ENCODE results near the gene CNBP. TPM values are rescaled to one million over a fixed set of nuclear protein-coding genes. Genes with fewer than 3 reads are reported as not detected.

The CNBP gene
- total and polyA plus RNA-seq, 9 of the 15 experiments (the other 6 are each of a cell fraction or from before 2014, with no cell fraction given) = 284 to 717 (median 412) TPM

DNA sequence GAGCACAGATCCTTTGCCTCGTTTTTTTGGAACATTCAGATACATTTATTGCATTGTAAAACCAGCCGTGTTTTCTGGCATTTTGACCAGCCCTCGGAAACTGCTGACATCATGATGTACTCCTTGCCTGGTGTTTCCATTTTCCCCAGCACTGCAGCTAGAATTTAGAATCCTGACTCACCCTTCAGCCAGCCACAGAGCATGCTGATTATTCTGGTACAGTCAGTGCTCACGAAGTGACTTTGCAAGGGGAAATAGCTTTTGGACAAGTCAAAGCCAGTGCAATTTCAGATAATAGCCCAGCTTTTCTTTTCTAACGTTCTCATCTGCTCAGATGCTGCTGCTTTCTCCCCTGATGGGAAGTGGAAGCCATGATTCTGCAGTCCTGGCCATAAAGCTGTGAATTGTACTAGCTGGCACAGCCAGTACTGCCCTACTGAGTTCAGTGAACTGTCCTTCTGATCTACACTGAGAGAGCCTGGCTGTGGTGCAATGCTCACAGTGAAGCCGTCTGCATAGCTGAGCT, 12.1 kb upstream of the CNBP start (continued):
- TF ChIP-seq, protein P1, sequence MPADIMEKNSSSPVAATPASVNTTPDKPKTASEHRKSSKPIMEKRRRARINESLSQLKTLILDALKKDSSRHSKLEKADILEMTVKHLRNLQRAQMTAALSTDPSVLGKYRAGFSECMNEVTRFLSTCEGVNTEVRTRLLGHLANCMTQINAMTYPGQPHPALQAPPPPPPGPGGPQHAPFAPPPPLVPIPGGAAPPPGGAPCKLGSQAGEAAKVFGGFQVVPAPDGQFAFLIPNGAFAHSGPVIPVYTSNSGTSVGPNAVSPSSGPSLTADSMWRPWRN (IDR thresholded peaks at IDR 0.05; ENCODE audit: low read depth) = no peak
- TF ChIP-seq NCOA6 (IDR thresholded peaks at IDR 0.05) = no peak
- TF ChIP-seq ETV5 (CRISPR knock-in tag; IDR thresholded peaks at IDR 0.05; ENCODE audit: low read depth) = no peak
- TF ChIP-seq, protein P2, sequence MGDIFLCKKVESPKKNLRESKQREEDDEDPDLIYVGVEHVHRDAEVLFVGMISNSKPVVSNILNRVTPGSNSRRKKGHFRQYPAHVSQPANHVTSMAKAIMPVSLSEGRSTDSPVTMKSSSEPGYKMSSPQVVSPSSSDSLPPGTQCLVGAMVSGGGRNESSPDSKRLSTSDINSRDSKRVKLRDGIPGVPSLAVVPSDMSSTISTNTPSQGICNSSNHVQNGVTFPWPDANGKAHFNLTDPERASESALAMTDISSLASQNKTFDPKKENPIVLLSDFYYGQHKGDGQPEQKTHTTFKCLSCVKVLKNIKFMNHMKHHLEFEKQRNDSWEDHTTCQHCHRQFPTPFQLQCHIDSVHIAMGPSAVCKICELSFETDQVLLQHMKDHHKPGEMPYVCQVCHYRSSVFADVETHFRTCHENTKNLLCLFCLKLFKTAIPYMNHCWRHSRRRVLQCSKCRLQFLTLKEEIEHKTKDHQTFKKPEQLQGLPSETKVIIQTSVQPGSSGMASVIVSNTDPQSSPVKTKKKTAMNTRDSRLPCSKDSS (IDR thresholded peaks at IDR 0.05; ENCODE audit: low read depth, partially characterized antibody) = no peak
- peak; percentile 84 for TF ChIP-seq MAFF (IDR thresholded peaks at IDR 0.05; ENCODE audit: low read length)
- TF ChIP-seq SMARCA4 (IDR thresholded peaks at IDR 0.05) = peak; percentile 66
- peak in 1 of 2 experiments; percentile 34; a peak in 1 of 4 replicates for TF ChIP-seq TRIM24 (IDR thresholded peaks at IDR 0.05)
- TF ChIP-seq CHD1 (IDR thresholded peaks at IDR 0.05; ENCODE audit: low read length) = no peak
- TF ChIP-seq, protein P3, sequence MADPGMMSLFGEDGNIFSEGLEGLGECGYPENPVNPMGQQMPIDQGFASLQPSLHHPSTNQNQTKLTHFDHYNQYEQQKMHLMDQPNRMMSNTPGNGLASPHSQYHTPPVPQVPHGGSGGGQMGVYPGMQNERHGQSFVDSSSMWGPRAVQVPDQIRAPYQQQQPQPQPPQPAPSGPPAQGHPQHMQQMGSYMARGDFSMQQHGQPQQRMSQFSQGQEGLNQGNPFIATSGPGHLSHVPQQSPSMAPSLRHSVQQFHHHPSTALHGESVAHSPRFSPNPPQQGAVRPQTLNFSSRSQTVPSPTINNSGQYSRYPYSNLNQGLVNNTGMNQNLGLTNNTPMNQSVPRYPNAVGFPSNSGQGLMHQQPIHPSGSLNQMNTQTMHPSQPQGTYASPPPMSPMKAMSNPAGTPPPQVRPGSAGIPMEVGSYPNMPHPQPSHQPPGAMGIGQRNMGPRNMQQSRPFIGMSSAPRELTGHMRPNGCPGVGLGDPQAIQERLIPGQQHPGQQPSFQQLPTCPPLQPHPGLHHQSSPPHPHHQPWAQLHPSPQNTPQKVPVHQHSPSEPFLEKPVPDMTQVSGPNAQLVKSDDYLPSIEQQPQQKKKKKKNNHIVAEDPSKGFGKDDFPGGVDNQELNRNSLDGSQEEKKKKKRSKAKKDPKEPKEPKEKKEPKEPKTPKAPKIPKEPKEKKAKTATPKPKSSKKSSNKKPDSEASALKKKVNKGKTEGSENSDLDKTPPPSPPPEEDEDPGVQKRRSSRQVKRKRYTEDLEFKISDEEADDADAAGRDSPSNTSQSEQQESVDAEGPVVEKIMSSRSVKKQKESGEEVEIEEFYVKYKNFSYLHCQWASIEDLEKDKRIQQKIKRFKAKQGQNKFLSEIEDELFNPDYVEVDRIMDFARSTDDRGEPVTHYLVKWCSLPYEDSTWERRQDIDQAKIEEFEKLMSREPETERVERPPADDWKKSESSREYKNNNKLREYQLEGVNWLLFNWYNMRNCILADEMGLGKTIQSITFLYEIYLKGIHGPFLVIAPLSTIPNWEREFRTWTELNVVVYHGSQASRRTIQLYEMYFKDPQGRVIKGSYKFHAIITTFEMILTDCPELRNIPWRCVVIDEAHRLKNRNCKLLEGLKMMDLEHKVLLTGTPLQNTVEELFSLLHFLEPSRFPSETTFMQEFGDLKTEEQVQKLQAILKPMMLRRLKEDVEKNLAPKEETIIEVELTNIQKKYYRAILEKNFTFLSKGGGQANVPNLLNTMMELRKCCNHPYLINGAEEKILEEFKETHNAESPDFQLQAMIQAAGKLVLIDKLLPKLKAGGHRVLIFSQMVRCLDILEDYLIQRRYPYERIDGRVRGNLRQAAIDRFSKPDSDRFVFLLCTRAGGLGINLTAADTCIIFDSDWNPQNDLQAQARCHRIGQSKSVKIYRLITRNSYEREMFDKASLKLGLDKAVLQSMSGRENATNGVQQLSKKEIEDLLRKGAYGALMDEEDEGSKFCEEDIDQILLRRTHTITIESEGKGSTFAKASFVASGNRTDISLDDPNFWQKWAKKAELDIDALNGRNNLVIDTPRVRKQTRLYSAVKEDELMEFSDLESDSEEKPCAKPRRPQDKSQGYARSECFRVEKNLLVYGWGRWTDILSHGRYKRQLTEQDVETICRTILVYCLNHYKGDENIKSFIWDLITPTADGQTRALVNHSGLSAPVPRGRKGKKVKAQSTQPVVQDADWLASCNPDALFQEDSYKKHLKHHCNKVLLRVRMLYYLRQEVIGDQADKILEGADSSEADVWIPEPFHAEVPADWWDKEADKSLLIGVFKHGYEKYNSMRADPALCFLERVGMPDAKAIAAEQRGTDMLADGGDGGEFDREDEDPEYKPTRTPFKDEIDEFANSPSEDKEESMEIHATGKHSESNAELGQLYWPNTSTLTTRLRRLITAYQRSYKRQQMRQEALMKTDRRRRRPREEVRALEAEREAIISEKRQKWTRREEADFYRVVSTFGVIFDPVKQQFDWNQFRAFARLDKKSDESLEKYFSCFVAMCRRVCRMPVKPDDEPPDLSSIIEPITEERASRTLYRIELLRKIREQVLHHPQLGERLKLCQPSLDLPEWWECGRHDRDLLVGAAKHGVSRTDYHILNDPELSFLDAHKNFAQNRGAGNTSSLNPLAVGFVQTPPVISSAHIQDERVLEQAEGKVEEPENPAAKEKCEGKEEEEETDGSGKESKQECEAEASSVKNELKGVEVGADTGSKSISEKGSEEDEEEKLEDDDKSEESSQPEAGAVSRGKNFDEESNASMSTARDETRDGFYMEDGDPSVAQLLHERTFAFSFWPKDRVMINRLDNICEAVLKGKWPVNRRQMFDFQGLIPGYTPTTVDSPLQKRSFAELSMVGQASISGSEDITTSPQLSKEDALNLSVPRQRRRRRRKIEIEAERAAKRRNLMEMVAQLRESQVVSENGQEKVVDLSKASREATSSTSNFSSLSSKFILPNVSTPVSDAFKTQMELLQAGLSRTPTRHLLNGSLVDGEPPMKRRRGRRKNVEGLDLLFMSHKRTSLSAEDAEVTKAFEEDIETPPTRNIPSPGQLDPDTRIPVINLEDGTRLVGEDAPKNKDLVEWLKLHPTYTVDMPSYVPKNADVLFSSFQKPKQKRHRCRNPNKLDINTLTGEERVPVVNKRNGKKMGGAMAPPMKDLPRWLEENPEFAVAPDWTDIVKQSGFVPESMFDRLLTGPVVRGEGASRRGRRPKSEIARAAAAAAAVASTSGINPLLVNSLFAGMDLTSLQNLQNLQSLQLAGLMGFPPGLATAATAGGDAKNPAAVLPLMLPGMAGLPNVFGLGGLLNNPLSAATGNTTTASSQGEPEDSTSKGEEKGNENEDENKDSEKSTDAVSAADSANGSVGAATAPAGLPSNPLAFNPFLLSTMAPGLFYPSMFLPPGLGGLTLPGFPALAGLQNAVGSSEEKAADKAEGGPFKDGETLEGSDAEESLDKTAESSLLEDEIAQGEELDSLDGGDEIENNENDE (IDR thresholded peaks at IDR 0.05; ENCODE audit: low read depth, low read length) = no peak
- peak; percentile 97 for TF ChIP-seq ZNF316 (IDR thresholded peaks at IDR 0.05)
- peak; percentile 57; the same call in 1 of the 2 replicates for TF ChIP-seq JUN (IDR thresholded peaks at IDR 0.05; ENCODE audit: borderline replicate concordance, low read depth, low read length)
- no peak for TF ChIP-seq JUN (CRISPR knock-in tag; IDR thresholded peaks at IDR 0.05; ENCODE audit: borderline replicate concordance)
- peak in 1 of 2 experiments; percentile 71; a peak in 1 of 4 replicates for TF ChIP-seq RCOR1 (IDR thresholded peaks at IDR 0.05; ENCODE audit: borderline replicate concordance in 1 of 2, low read depth in 2 of 2, low read length in 2 of 2)
- peak in 1 of 3 experiments; percentile 49 for TF ChIP-seq YY1 (IDR thresholded peaks at IDR 0.05; ENCODE audit: borderline replicate concordance in 1 of 3, control insufficient read depth in 1 of 3, extremely low read depth in 1 of 3, insufficient read depth in 3 of 3, insufficient read length in 1 of 3, insufficient replicate concordance in 2 of 3, low read depth in 1 of 3, low read length in 2 of 3)
- no peak for TF ChIP-seq ZNF408 (CRISPR knock-in tag; IDR thresholded peaks at IDR 0.05; ENCODE audit: low read depth)

Measured in K562 (cell line).